Urinary bladder (tissue), 4 donors: ENCODE results near the gene STK39. TPM values are rescaled to one million over a fixed set of nuclear protein-coding genes. Genes with fewer than 3 reads are reported as not detected.
"Not testable (repeated sequence)": the region's sequence is repeated elsewhere in the genome, so short reads cannot be mapped to it uniquely, and the experiment has no call there.

Experiments used
- DNase-seq: peaks from one replicate; pipeline ENCODE4 v3.0.0-alpha.2; 2015; ENCODE audit errors: extremely low spot score
- H3K27ac ChIP-seq: one replicate; pipeline ENCODE4 v1.5.1; 2013; ENCODE audit warnings: low read depth, mild to moderate bottlenecking, moderate library complexity
- H3K36me3 ChIP-seq: one replicate; pipeline ENCODE4 v1.6.1; 2013; ENCODE audit warnings: mild to moderate bottlenecking, moderate library complexity; ENCODE audit not compliant: insufficient read depth
- H3K4me1 ChIP-seq: one replicate; pipeline ENCODE4 v1.6.1; 2013; ENCODE audit warnings: mild to moderate bottlenecking, moderate library complexity; ENCODE audit not compliant: insufficient read depth
- H3K4me3 ChIP-seq: one replicate; pipeline ENCODE4 v1.5.1; 2013; ENCODE audit warnings: low read depth, low read length
- WGBS: extraction: QIAGEN DNeasy Blood & Tissue Kit; methylation state at CpG from one replicate; pipeline ENCODE4 v1.1.7; 2013; 5-methylcytosine and 5-hydroxymethylcytosine counted together
- polyA plus RNA-seq: library from polyadenylated mRNA; stranded (reverse); fragments of 200-250 nt; gene quantifications from one replicate; pipeline ENCODE4 v1.2.3, GENCODE V29; 2013
- total RNA-seq: library from RNA; depleted of rRNA; stranded (reverse); fragments of >200 nt; gene quantifications from one replicate; pipeline ENCODE4 v1.2.3, GENCODE V29; 2014
- donor health status: healthy with polysubstance abuse.
- donor health status: healthy.

Gene STK39
- total and polyA plus RNA-seq, 2 donors, result 17.5 to 37.7 TPM

DNA sequence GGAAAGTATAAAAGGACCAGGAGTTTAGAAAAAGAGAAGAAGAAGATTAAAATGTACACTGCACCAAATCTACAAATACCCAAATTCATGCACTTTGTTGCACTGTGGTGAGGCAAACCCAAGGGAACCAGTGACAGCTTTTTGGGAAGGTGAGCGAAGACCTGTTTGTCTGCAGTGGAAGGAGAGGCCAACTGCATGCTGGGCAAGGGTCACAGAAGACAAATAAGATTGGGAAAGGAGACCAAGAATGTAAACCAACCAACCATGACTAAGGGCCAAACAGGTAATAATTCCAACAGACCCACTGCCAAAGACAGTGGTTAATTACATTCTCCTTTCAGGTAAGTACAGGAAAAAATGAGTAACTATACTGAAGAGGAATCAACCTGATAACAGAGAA lies 202.8 kb downstream of the STK39 start:
- Histone ChIP-seq H3K4me1 (no peaks in the 10 kb centered on the region), H3K36me3 (no peaks in the 10 kb centered on the region), H3K27ac (no peak overlapping the region), H3K4me3 (no peak overlapping the region)
- no peak for DNase-seq
- WGBS, result 100% methylated on average over 1 of the region's 1 CpG

DNA sequence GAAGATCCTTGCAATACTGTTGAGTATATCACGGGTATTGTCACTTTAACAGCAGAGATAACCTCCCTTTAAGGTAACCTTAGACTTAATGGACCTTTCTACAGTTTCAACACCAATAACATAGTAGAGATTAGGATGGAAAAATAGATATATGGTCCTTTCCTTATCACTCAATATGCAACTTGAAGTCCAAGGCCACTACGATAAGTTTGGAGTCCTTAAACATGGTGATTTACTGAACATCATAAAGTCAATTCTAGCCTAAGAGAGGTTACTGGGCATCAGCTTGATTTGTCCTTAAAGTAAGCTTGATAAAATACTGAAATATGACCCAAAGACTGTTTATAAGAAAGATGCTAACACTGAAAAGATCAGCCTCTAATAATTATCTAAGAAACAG lies 203.2 kb downstream of the STK39 start:
- no peak for DNase-seq
- H3K36me3 ChIP-seq, result no peaks in the 10 kb centered on the region
- WGBS, result 81% methylated on average over 2 of the region's 2 CpGs
- H3K4me3 ChIP-seq, result no peak overlapping the region
- H3K4me1 ChIP-seq, result no peaks in the 10 kb centered on the region
- no peak overlapping the region for H3K27ac ChIP-seq

DNA sequence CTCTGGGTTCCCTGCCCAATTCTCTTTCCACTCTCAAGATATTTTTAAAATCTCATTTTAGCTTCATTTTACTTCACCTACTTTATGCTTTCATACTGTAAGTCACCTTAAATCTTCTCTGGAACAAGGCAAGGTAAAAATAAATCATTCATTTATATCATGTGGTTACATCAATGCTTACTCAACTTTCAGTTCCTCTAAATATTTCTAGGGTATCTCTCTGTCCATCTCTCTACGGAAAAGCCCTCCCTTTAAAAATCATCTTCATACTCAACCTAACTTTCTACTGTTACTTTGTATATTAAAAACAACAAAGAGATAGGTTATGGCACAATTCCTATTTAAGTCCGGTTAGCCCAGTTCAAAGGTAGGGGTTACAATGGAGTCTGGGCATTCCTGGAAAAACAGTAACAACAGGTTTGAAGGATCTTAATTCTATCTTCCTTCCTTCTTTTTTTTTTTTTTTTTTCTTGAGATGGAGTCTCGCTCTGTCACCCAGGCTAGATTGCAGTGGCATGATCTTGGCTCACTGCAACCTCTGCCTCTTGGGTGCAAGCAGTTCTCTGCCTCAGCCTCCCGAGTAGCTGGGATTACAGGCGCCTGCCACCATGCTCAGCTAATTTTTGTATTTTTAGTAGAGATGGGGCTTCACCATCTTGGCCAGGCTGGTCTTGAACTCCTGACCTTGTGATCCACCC lies 205.1 kb downstream of the STK39 start:
- 91% methylated on average over 5 of the region's 5 CpGs for WGBS

DNA sequence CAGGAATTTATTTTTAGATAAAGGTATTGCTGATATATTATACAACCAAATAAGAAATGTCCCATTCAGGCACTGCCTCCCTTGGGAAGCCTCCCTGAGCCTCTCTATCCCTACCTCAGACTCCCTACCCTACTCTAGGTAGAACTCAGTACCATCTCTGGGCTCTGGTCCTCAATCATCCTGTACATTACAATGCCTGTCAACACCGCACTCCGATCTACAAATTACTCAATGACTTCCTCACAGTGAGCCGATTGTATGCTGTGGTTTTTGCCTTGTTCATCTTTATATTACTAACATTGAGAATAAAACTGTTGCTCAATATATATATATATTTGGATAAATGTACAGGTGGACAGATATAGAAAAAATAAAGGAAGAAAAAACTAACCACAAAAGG lies 207.5 kb downstream of the STK39 start:
- DNase-seq, result no peak
- Histone ChIP-seq H3K27ac (no peak overlapping the region), H3K4me3 (no peak overlapping the region), H3K4me1 (no peaks in the 10 kb centered on the region), H3K36me3 (no peaks in the 10 kb centered on the region)
- 74% methylated on average over 3 of the region's 3 CpGs for WGBS

More for the DNA sequence above, 205.1 kb downstream of the STK39 start:
- H3K36me3 ChIP-seq, H3K27ac ChIP-seq, H3K4me3 ChIP-seq, DNase-seq, H3K4me1 ChIP-seq: not testable (repeated sequence)

DNA sequence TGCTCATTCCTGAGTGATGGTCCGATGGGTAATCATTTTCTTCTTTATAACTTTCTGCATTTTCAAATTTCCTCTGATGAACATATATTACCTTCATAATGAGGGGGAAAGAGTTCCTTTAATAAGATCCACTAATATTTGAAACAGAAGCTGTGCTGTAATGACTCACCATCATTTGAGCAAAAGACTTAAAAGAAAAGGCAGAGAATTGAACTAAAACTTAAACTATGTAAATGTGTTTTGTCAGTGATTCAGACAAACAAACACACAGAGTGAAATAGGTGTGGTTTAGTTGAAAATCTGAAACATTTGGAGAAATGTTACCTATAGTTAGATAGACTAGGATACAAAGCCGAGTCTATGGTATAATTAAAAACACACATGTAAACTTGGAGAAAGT lies 209.6 kb downstream of the STK39 start:
- no peak for DNase-seq
- H3K36me3 ChIP-seq, result no peaks in the 10 kb centered on the region
- WGBS, result 95% methylated on average over 2 of the region's 2 CpGs
- no peaks in the 10 kb centered on the region for H3K4me1 ChIP-seq
- H3K4me3 ChIP-seq, result no peak overlapping the region
- H3K27ac ChIP-seq, result no peak overlapping the region

DNA sequence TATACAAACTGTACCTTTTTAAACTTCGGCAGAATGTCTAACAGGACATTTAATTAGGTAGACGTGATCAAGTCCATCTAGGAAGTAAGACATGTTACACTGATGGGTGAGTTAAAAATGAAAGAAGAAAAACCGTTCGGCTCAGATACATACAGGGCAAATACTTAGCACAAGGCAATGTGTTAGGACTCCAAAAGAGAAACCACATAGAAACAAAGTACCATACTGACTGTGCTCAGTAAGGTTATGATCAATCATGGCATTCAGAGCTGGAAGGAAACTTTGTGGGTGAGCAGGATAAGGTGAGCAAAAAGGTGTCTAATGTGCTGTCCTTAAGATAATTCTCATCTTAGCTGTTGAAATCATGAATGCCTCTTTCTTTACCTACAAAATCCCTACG lies 211.9 kb downstream of the STK39 start:
- Histone ChIP-seq H3K27ac (no peak overlapping the region), H3K36me3 (no peaks in the 10 kb centered on the region), H3K4me1 (no peaks in the 10 kb centered on the region), H3K4me3 (no peak overlapping the region)
- DNase-seq, result no peak
- WGBS, result 95% methylated on average over 5 of the region's 5 CpGs

DNA sequence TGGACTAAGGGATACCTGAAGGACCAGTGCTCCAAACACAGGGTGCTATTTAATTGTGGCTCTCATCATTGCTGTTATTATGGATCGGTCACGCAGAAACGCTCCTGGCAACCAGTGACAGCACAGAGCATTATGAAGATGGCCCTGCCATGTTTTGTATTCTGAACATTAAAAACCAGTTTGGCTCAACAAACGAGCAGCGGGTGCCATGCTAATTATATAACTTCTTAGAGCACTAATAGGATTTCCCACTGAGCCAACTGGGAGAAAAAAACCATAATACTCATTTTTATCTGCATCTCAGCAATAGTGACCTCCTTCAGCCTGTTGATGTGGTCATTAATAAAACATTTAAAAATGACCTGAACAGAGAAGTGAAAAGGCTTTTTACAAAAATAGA lies 212.8 kb downstream of the STK39 start:
- no peak overlapping the region for H3K4me3 ChIP-seq
- H3K4me1 ChIP-seq, result no peaks in the 10 kb centered on the region
- no peak overlapping the region for H3K27ac ChIP-seq
- DNase-seq, result no peak
- 97% methylated on average over 5 of the region's 5 CpGs for WGBS
- no peaks in the 10 kb centered on the region for H3K36me3 ChIP-seq

DNA sequence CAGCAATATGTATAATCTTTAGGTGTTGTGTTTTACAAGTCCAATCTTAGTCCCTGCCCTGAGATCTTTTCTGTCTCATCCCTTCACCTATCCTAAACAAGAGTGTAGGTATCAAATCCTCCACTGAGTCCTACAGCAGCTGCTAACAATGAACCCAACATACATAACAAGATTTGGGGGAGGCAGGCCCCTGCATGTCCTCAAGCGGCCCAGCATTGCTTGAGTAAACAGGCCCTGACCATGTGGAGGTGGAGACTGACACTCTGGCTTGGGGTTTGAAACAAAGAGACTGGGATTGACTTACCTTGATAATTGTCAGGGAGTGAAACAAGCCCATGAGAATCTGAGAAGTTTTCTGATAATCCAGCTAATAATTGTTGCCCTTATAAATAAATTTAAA lies 213.4 kb downstream of the STK39 start:
- H3K36me3 ChIP-seq, result peaks cover 2% of the 10 kb centered on the region
- DNase-seq, result no peak
- no peak overlapping the region for H3K27ac ChIP-seq
- no peaks in the 10 kb centered on the region for H3K4me1 ChIP-seq
- WGBS, result 95% methylated on average over 1 of the region's 1 CpG
- no peak overlapping the region for H3K4me3 ChIP-seq

DNA sequence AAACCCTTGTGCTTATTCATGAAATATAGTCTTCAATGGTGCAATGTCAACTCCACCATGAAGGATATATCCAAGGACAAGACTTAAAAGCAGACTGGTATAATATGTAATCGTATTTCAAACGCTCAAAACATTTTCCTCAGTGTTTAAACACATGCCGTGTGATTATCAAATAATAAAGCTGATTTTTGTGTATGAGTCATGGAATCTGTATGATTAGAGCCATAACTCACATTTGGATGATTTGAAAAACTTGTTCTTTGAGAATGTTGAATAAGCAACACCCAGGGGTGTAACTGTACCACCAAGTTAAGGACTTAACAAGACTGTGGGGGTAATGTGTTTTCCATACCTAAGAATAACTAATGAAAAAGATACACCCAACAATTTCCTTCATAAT lies 215.3 kb downstream of the STK39 start:
- H3K4me3 ChIP-seq, result no peak overlapping the region
- no peak overlapping the region for H3K27ac ChIP-seq
- no peak for DNase-seq
- no peaks in the 10 kb centered on the region for H3K4me1 ChIP-seq
- peaks cover 2% of the 10 kb centered on the region for H3K36me3 ChIP-seq
- 84% methylated on average over 3 of the region's 3 CpGs for WGBS

DNA sequence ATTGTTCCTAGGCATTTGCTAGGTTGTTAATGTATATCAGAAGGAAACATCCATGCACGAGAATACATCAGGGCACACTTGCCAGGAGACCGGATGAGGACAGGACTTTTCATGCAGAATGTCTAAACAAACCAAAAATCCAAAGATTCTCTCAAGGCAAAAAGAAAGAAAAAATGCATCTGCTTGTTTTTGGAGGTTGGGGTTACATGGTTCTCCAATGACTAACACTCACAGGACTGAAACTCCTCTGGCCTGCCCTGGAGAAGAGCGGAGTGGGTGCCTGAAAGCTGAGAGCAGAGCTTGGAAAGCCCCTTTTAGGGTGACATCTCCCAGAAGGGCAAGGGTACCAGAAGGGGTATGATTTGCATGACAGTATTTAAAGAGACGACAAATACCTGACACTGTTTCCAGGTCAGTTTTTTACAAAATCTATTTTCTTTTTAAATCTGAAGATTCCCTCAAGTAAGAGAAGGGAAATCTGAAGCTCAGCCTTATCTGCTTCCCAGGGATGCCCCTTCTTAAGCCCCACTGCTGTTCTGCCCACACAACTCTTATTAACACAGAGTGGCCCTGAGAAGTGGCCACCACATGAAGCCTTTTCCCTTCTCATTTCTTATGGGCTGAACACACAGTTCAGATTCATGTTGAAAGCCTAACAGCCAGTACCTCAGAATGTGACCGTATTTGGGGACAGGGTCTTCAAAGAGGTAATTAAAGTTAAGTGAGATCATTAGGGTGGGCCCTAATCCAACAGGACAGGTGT lies 216.4 kb downstream of the STK39 start:
- no peak overlapping the region for H3K4me3 ChIP-seq
- DNase-seq, result no peak
- WGBS, result 83% methylated on average over 5 of the region's 5 CpGs
- peaks cover 2% of the 10 kb centered on the region for H3K36me3 ChIP-seq
- H3K27ac ChIP-seq, result no peak overlapping the region
- H3K4me1 ChIP-seq, result no peaks in the 10 kb centered on the region

DNA sequence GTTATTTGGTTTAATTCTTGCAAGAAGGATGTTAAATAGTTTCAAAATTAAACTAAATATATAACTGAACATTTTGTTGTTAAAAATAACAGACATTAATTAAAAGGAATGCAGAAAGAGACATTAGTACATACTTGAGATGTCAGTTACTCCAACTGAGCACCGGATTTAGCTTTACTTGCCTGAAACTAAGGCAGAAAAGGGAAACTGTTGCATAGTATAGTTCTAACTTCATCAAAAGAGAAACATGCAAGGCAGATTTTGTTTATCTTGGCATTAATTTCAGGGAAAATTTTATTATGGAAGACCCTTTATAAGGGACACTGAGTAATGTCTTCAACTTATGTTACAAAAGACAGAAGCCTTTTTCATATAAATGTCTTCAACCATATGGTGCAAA lies 218.3 kb downstream of the STK39 start:
- Histone ChIP-seq H3K4me1 (no peaks in the 10 kb centered on the region), H3K36me3 (peaks cover 2% of the 10 kb centered on the region), H3K27ac (no peak overlapping the region), H3K4me3 (no peak overlapping the region)
- no peak for DNase-seq
- 57% methylated on average over 1 of the region's 1 CpG for WGBS

DNA sequence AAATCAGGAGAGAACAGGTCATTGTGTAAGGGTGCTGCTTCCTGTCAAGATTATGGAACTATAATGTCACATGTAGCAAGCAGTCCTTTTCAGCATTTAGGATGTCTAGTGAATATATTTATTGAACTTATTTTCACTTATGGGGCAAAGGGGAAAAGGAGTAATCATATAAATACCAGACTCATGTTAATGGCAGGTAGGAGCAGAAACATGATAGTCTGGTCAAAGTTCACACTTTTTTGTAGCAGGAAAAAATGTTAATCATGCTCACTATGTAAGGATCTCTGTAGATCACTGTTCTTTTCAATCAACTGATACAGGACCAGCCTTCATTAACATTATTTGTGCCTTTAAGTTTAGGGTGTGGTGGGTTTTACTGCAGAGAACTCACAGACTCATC lies 219.0 kb downstream of the STK39 start:
- Histone ChIP-seq H3K4me3 (no peak overlapping the region), H3K36me3 (peaks cover 2% of the 10 kb centered on the region), H3K4me1 (no peaks in the 10 kb centered on the region), H3K27ac (no peak overlapping the region)
- DNase-seq, result no peak

DNA sequence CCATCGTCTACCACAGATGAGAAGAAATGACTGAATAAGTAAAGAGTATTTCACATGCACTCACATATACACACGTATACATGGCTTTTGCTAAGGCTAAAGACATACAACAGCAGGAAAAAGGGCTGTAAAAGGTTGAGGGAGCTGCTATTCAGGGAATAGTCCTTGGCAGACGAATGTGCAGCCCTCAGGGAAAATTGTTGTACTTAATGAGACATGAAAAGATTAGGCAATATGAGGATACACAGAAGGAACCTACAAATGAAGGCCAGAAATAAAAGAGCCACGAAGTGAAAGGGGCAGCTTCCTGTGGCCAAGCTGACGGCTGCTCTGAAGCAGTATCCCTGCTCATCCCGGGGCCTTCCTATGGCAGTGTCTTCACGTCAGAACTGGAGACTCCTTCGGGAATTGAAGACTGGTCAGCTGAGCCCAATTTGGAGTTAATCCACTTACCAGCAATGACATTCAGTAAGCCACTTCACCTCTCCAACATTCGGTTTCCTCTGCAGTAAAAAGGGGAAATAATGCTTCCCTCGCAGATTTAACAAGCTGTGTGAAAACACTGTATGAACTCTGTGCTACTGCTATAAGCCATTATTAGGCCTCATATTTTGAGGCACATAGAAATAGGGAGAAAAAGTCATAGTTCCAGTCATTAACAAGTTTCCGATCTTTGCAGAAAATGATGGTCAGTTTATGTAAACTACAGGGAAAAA lies 221.8 kb downstream of the STK39 start:
- no peak for DNase-seq
- WGBS, result 79% methylated on average over 11 of the region's 11 CpGs
- peaks cover 2% of the 10 kb centered on the region for H3K36me3 ChIP-seq
- H3K4me3 ChIP-seq, result no peak overlapping the region
- no peaks in the 10 kb centered on the region for H3K4me1 ChIP-seq
- no peak overlapping the region for H3K27ac ChIP-seq

DNA sequence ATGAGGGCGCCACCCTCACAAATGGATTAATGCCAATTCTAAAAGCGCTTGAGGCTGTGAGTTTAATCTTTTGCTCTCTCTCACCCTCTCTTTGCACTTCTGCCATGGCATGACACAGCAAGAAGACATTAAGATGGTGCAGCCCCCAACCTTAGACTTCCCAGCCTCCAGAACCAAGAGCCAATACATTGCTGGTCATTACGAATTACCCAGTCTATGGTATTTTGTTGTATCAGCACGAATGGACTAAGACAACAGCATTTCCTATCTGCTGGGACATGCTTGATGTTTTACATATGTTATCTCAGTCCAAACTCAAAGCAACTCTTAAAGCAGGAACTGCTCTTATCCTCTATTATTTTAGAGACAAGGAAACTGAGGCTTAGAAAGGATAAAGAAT lies 222.9 kb downstream of the STK39 start:
- no peaks in the 10 kb centered on the region for H3K4me1 ChIP-seq

More for the DNA sequence above, 222.9 kb downstream of the STK39 start:
- peaks cover 2% of the 10 kb centered on the region for H3K36me3 ChIP-seq
- no peak overlapping the region for H3K4me3 ChIP-seq
- 78% methylated on average over 4 of the region's 4 CpGs for WGBS
- no peak overlapping the region for H3K27ac ChIP-seq
- no peak for DNase-seq
